Mesendoderm (in vitro differentiated cells): Measurements from ENCODE around the gene MAD1L1.

Experiments
- DNase-seq: peaks from one replicate; pipeline ENCODE4 v3.0.0; 2013
- H2AK5ac ChIP-seq: 2 replicates; pipeline ENCODE4 v1.6.1; 2013; ENCODE audit warnings: low read length, inconsistent platforms
- H2BK120ac ChIP-seq: 2 replicates; pipeline ENCODE4 v1.6.1; 2013; ENCODE audit warnings: low read depth, mild to moderate bottlenecking, low read length, moderate library complexity, mixed read lengths
- H2BK15ac ChIP-seq: replicated peaks from 2 replicates; pipeline ENCODE4 v1.6.1; 2013; ENCODE audit warnings: low read depth, mild to moderate bottlenecking, moderate library complexity
- H2BK5ac ChIP-seq: 2 replicates; pipeline ENCODE4 v1.6.1; 2013; ENCODE audit warnings: low read length, inconsistent platforms
- H3K18ac ChIP-seq: 2 replicates; pipeline ENCODE4 v1.6.1; 2013; ENCODE audit warnings: mild to moderate bottlenecking, low read length, mixed read lengths
- H3K23ac ChIP-seq: one replicate; pipeline ENCODE4 v1.6.1; 2013; ENCODE audit warnings: low read length
- H3K27ac ChIP-seq: 2 replicates; pipeline ENCODE4 v1.5.1; 2013; ENCODE audit warnings: low read depth, mild to moderate bottlenecking, inconsistent platforms, low read length, moderate library complexity
- H3K27me3 ChIP-seq: 2 replicates; pipeline ENCODE4 v1.6.1; 2013; ENCODE audit warnings: low read length, control low read depth, mild to moderate bottlenecking, inconsistent platforms; ENCODE audit not compliant: insufficient read depth, poor library complexity
- H3K36me3 ChIP-seq: 2 replicates; pipeline ENCODE4 v1.6.1; 2013; ENCODE audit warnings: low read length, inconsistent platforms; ENCODE audit not compliant: control insufficient read depth, insufficient read depth
- H3K4ac ChIP-seq: one replicate; pipeline ENCODE4 v1.6.1; 2013; ENCODE audit warnings: low read depth, mild to moderate bottlenecking, low read length, moderate library complexity
- H3K4me1 ChIP-seq: 2 replicates; pipeline ENCODE4 v1.6.1; 2013; ENCODE audit warnings: low read depth, low read length, inconsistent platforms; ENCODE audit not compliant: control insufficient read depth
- H3K4me2 ChIP-seq: 2 replicates; pipeline ENCODE4 v1.6.1; 2013; ENCODE audit warnings: low read length
- H3K4me3 ChIP-seq: 2 replicates; pipeline ENCODE4 v1.5.1; 2013; ENCODE audit warnings: mild to moderate bottlenecking, low read length
- H3K56ac ChIP-seq: one replicate; pipeline ENCODE4 v1.6.1; 2013; ENCODE audit warnings: low read length
- H3K79me1 ChIP-seq: 2 replicates; pipeline ENCODE4 v1.6.1; 2013; ENCODE audit warnings: low read length, inconsistent platforms
- H3K79me2 ChIP-seq: 2 replicates; pipeline ENCODE4 v1.6.1; 2013; ENCODE audit warnings: mild to moderate bottlenecking, low read length; ENCODE audit not compliant: control insufficient read depth, insufficient read depth
- H3K9ac ChIP-seq: 2 replicates; pipeline ENCODE4 v1.6.1; 2013; ENCODE audit warnings: low read length, inconsistent platforms
- H4K5ac ChIP-seq: one replicate; pipeline ENCODE4 v1.6.1; 2013; ENCODE audit warnings: low read length
- H4K8ac ChIP-seq: one replicate; pipeline ENCODE4 v1.6.1; 2013; ENCODE audit warnings: low read depth, mild to moderate bottlenecking, control low read depth, low read length, moderate library complexity
- WGBS: extraction: QIAGEN DNeasy Blood & Tissue Kit; methylation state at CpG from one replicate; pipeline ENCODE4 v1.1.7; 2013; ENCODE audit warnings: low lambda C conversion rate, missing lambda C conversion rate; ENCODE audit not compliant: insufficient coverage; ENCODE audit errors: extremely low coverage; 5-methylcytosine and 5-hydroxymethylcytosine counted together

The MAD1L1 gene

DNA sequence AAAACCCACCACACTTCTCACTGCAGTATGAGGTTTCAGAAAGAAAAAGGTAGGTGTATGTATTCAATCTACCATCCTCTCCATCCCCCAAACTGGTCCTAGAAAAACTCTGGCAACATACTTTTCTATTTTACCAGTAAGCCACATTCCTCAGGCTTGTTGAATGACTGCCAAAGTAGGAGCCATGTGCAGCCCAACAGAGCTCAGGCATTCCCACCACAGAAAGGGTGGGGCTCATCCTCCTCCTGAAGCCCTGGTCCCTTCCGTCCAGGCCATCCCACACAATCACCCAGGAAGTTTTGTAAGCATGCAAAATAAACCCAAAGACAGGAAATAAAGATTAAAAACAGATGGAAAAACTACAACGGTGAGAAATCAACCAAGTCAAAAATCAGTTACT, 57.2 kb downstream of the MAD1L1 start:
- Histone ChIP-seq H4K5ac (no peak overlapping the region), H3K36me3 (peaks cover 1% of the 10 kb centered on the region), H3K27me3 (no peaks in the 10 kb centered on the region), H3K4me2 (no peak overlapping the region), H3K4me3 (no peak overlapping the region), H2BK15ac (no peak overlapping the region), H2AK5ac (no peak overlapping the region), H3K4me1 (no peaks in the 10 kb centered on the region), H3K56ac (no peak overlapping the region), H3K23ac (no peak overlapping the region), H3K4ac (no peak overlapping the region), H3K79me1 (no peaks in the 10 kb centered on the region), H4K8ac (no peak overlapping the region), H3K9ac (no peak overlapping the region), H2BK5ac (no peak overlapping the region), H3K18ac (no peak overlapping the region), H2BK120ac (no peak overlapping the region), H3K27ac (no peak overlapping the region), H3K79me2 (no peaks in the 10 kb centered on the region)
- DNase-seq, result peak; percentile 57
- no CpG with 5 or more reads among the region's 2 CpGs for WGBS

DNA sequence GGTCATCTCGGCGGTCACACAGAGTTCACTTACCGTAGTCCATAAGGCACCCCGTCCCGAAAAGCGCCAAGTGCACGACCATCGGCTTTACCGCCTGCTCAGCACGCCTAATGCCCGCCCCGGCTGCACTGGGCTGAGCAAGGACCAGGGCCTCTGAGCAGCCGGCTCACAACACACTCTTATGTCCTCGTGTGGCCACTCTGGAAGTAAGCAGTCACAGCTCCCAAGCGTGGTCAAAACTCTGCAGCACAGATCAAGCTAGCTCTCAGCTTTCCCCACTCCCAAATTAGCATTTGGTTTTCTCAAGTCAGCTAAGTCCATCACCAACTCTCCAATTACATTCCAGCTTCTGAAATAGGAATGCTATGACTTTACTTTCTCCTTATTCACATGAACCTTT, 57.7 kb downstream of the MAD1L1 start:
- no peak overlapping the region for H3K56ac ChIP-seq
- no peak overlapping the region for H3K9ac ChIP-seq
- H3K4me3 ChIP-seq, result no peak overlapping the region
- no peak overlapping the region for H3K27ac ChIP-seq
- WGBS, result no CpG with 5 or more reads among the region's 15 CpGs
- H3K27me3 ChIP-seq, result no peaks in the 10 kb centered on the region
- H3K4ac ChIP-seq, result no peak overlapping the region
- H4K5ac ChIP-seq, result no peak overlapping the region
- no peak overlapping the region for H3K18ac ChIP-seq
- no peaks in the 10 kb centered on the region for H3K79me2 ChIP-seq
- H2BK5ac ChIP-seq, result no peak overlapping the region
- no peak overlapping the region for H3K4me2 ChIP-seq
- no peaks in the 10 kb centered on the region for H3K4me1 ChIP-seq
- DNase-seq, result peak; percentile 66
- no peak overlapping the region for H2AK5ac ChIP-seq
- no peak overlapping the region for H2BK120ac ChIP-seq
- no peaks in the 10 kb centered on the region for H3K79me1 ChIP-seq
- H2BK15ac ChIP-seq, result no peak overlapping the region
- no peak overlapping the region for H4K8ac ChIP-seq
- H3K36me3 ChIP-seq, result peaks cover 1% of the 10 kb centered on the region
- H3K23ac ChIP-seq, result no peak overlapping the region

- no peak overlapping the region for H3K27ac ChIP-seq
- no peak overlapping the region for H3K4ac ChIP-seq
- DNase-seq, result no peak
- no peak overlapping the region for H3K4me3 ChIP-seq
- H3K4me2 ChIP-seq, result no peak overlapping the region
- no peak overlapping the region for H3K18ac ChIP-seq
- no peak overlapping the region for H3K23ac ChIP-seq
- no peaks in the 10 kb centered on the region for H3K79me1 ChIP-seq
- no peak overlapping the region for H4K8ac ChIP-seq
- peaks cover 1% of the 10 kb centered on the region for H3K36me3 ChIP-seq
- no peak overlapping the region for H4K5ac ChIP-seq
- H3K56ac ChIP-seq, result no peak overlapping the region
- no peak overlapping the region for H2AK5ac ChIP-seq
- no peak overlapping the region for H2BK5ac ChIP-seq
- H3K79me2 ChIP-seq, result no peaks in the 10 kb centered on the region
- WGBS, result no CpG with 5 or more reads among the region's 15 CpGs
- no peak overlapping the region for H3K9ac ChIP-seq
- H2BK15ac ChIP-seq, result no peak overlapping the region
- H3K4me1 ChIP-seq, result no peaks in the 10 kb centered on the region
- H2BK120ac ChIP-seq, result no peak overlapping the region
- H3K27me3 ChIP-seq, result no peaks in the 10 kb centered on the region
Measured at GRCh38 chr7:2173189-2173827, 59.4 kb downstream of the MAD1L1 start.

DNA sequence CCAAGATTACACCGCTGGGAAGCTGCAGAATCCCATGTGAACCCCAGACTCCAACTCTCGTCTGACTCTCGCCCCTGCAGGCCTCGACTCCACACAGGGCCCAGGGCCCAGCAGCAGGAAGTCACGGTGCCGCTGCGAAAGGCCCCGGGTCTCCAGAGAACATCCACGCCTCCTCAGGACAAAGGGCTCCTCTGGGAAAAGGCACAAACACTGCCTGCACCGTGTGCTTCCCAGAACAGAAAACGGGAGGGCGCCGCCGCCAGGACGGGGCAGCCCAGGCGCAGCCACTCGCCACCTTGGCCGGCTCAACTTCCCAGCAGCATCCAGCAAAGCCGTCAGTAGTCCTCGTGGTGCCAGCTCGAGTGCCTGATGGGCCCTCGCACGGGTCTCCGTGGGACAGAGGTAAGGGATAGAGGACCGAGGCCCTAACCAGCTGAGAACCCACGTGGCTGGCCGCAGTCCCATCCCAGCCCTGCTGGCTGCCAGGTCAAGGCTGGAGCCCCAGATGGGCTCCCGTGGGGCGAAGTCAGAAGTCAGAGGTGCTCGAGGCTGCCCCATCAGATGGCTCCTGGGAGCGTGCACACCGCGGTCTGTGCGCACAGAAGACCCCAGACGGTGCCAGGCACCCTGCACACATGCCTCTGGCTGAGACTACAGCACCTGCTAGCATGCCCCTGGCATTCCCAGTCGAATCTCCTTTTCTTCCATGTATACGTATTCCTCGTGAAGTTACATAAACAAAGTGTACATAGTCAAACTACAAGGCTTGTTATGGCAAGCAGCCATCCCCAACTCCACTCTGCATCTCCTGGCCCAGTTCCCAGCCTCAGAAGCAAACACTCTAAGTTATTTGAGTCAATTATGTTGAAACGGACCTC, 60.2 kb downstream of the MAD1L1 start:
- Histone ChIP-seq H3K79me1 (no peaks in the 10 kb centered on the region), H3K4me3 (no peak overlapping the region), H3K4me1 (no peaks in the 10 kb centered on the region), H2AK5ac (no peak overlapping the region), H4K5ac (no peak overlapping the region), H3K4ac (no peak overlapping the region), H2BK5ac (no peak overlapping the region), H4K8ac (no peak overlapping the region), H2BK120ac (no peak overlapping the region), H3K23ac (no peak overlapping the region), H3K18ac (no peak overlapping the region), H3K36me3 (no peaks in the 10 kb centered on the region), H3K9ac (no peak overlapping the region), H3K56ac (no peak overlapping the region), H3K4me2 (no peak overlapping the region), H3K79me2 (no peaks in the 10 kb centered on the region), H3K27ac (no peak overlapping the region), H3K27me3 (no peaks in the 10 kb centered on the region), H2BK15ac (no peak overlapping the region)
- DNase-seq, result no peak
- no CpG with 5 or more reads among the region's 39 CpGs for WGBS

- Histone ChIP-seq H3K27me3 (no peaks in the 10 kb centered on the region), H3K18ac (no peak overlapping the region), H3K4ac (no peak overlapping the region), H2BK120ac (no peak overlapping the region), H3K79me2 (no peaks in the 10 kb centered on the region), H3K56ac (no peak overlapping the region), H2AK5ac (no peak overlapping the region), H3K4me2 (no peak overlapping the region), H4K5ac (no peak overlapping the region), H3K4me1 (no peaks in the 10 kb centered on the region), H3K27ac (no peak overlapping the region), H3K23ac (no peak overlapping the region), H3K79me1 (no peaks in the 10 kb centered on the region), H3K9ac (no peak overlapping the region), H2BK15ac (no peak overlapping the region), H3K4me3 (no peak overlapping the region), H2BK5ac (no peak overlapping the region), H4K8ac (no peak overlapping the region), H3K36me3 (no peaks in the 10 kb centered on the region)
- WGBS, result no CpG with 5 or more reads among the region's 6 CpGs
- no peak for DNase-seq
Measured at GRCh38 chr7:2171855-2172254, 60.9 kb downstream of the MAD1L1 start.
